Activated T-helper 1 cell treated with Interleukin-2 at 50 U/mL for 16 hours (primary cell): Measurements from ENCODE around the gene LRRC32.
"Not testable (repeated sequence)": the region's sequence is repeated elsewhere in the genome, so short reads cannot be mapped to it uniquely, and the experiment has no call there.

Source experiments
- DNase-seq: peaks from one replicate; pipeline ENCODE4 v3.0.0-alpha.2; 2020; ENCODE audit warnings: low read depth

LRRC32 gene

DNA sequence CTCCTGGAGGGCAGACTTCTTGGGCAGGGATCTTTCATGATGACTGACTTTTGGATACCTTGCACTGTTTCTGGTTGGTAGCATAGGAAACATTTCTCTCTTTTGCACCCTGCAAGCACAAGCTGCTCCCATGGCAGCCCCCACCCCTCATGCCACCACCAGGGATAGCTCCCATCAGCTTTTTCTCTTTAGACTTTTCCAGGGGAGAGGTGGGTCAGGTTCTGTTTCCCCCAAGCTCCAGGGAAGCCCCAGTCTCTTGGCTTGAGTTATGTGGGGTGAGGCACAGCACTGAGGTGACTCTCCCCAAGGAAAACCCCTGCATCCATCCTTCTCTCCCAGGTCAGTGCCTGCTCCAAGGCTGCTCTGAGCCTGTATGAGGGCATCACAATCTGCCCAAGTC is 22.5 kb downstream of the LRRC32 start:
- DNase-seq, result no peak

DNA sequence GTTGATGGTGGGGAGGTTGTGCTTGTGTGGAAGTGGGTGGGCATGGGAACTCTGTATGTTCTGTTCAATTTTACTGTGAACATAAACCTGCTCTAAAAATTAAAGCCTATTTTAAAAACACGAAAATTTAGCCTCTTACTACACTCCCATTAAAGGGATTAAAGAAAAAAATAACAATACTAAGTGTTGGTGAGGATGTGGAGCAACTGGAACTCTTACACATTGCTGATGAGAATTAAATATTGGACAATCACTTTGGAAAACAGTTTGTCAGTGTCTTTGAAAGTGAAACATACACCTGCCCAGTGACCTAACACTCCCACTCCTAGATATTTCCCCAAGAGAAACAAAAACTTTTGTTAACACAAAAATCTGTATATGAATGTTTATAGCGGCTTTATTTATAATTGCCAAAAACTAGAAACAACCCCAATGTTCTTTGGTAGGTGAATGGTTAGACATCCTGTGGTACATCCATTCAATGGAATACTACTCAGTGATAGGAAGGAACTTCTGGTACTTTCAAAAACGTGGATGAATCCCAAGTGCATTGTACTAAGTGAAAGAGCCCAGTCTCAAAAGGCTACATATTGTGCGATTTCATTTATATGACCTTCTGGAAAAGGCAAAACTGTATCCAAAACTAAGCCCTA is 23.5 kb downstream of the LRRC32 start:
- DNase-seq, result no peak

DNA sequence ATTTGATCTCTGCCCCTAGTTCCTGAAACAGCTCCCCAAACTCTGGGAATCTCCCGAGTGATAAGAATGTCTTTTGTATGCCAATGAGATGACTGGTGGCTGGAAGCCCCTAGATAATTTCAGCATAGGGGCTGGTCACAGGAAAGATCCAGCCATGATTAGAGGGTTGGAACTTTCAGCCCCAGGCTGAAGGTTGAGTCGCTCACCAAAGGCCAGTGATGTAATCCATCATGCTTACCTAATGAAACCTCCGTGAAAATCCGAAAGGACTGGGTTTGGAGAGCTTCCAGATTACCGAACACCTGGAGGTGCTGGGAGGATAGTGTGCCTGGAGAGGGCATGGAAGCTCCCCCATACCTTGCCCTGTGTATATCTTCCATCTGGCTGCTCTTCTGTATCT is 26.0 kb downstream of the LRRC32 start:
- no peak for DNase-seq

DNA sequence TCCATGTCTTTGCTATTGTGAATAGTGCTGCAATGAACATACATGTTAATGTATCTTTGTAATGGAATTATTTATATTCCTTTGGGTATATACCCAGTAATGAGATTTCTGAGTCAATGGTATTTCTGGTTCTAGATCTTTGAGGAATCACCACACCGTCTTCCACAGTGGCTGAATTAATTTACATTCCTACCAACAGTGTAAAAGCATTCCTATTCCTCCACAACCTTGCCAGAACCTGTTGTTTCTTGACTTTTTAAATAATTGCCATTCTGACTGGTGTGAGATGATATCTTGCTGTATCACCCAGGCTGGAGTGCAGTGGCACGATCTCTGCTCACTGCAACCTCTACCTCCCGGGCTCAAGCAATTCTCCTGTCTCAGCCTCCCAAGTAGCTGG is 26.8 kb downstream of the LRRC32 start:
- DNase-seq, result not testable (repeated sequence)

DNA sequence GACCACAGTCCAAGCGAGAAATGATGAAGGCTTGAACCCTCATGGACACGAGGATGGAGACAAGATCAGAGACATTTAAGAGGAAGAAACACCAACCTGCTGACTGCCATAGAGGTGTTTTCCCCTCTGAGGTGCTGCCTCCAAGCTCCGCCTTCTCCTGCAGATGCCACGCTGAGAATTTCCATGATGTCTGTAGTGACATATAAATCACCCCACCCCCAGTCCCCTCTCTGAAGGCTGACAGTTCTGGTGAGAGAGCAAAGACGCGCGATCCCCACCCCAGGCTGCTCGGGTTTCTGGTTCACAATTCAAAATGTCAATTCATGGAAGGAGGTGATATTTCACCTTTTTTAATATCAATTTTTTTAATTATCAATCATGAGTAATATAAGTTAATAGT is 28.2 kb downstream of the LRRC32 start:
- DNase-seq, result no peak

DNA sequence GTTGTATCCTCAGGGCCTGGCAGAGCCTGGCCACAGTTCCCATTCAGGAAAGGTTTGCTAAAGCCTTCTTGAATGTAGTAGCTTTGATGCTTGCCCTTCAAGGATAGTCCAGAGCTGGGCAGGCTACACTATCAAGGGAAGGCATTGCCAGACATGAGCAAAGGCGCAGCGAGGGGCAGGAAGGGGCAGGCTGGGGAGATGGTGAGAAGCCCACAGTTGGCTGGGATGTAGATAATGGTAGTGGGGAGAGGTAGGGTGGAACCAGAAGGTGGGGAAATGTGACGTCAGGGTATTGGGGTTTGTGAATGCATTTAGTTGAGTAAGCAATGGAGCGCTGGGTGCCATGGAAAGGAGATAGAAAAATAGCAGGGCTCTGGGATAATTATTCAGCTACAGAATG is 28.6 kb downstream of the LRRC32 start:
- no peak for DNase-seq

DNA sequence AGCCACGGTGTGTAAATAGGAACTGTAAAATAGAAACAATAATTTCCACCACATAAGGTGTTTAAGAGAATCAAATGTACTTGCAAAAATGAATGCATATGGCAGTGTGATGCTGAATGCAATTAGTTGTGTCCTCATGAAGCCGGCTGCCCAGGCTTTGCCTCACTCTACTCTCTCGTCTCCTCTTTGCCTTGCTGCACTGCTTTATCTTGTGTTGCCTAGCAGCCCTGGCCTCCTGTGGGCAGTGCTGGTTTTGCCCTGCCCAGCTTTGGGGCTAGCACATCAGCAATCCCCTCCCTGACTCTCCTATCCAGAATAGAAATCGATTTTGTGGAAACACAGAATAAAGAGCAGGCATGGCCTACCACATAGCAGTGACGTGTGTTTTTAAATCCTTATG is 30.0 kb downstream of the LRRC32 start:
- DNase-seq, result no peak

DNA sequence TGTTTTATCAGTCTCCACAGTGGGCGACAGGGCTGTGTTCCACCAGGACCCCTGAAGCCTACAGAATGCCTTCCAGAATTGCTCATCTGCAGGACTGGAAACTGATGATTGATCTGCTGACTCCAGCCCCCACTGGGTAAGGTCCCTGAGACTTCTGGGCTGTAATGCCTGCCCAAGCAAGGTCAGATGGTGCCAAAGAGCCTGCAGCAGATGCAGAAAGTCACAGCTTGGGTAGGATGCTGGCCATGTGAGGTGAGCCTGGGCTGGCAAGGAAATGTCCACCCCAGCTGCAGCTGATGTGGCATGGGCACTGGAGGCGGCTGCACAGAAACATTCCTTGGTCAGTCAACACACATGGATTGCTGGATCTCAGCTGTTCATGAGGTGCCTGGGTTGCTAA is 30.9 kb downstream of the LRRC32 start:
- no peak for DNase-seq

DNA sequence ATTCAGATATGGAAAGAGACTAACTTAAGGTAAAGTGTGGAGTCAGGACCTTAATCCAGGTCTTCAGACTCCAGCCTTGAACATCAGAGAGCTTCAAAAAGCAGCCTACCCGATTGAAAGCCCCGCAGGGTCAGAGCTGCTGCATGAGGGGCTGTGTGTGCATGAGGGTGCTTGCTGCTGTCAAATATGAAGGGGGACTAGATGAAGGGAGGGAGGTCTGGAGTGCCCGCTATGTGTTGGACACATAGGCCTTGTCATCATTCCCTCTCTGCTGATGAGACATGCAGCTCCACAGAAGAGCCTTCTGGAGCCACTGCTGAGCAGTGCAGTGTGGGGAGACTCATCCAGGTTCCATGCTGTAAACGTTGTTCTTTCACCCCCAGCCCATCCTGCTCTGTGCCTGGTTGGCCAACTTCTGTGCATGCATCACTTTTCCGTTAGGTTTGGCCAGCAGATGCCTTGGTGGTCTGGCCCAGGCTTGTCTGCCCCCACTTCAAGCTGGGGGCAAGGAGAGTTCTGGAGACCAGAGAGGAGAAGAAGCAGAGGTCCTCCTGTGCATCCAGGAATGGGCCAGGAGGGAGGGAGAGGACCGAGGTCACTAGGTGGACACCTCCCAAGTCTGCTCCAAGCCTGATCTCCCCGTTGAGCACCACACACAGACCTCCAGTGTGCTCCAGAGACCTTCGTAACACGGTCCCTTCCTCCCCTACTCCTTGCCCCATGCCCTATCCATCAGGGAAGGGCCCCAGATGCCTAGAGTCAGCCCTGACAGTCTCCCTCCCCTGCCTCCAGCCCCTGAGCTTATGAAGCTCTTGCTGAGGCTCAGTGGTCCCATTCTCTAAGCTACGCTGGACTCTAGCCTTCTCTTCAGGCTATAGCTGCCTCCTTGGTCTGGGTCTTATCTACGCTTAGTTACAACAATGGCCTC is 32.0 kb downstream of the LRRC32 start:
- no peak for DNase-seq

DNA sequence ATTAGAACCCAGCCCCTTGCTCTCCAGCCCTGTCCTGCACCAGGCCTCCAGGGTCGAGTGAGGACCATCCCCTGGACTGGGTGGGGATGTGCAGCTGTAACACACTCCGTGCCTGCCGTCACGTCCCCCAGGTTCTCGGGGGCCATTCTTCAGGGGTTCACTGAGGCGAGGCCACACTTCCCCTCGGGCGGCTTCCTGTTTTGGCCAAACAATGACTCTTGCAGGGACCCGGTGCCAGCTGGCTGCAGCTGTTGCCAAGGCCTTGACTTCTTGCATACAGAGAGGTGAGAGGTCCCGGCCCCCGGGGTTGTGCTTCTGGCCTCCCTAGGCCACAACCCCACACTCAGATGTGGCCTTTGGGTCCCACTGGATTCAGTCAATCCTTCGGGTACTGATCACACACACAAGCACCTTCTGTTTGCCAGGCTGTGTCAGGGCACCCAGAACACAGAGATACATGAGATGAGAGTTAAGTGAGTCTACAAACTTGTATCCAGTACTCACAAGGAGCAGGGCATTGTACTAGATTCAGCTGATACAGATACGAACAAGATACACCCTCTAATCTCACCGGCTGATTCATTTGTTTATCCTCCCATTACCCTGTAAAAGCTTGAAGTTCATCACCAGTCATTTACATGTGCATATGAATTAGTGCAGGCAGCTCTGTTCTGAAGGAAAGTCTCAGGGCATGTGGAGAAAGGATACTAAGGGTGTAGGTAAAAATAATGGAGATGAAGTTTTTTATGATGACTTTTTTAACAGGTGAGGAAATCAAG is 32.9 kb downstream of the LRRC32 start:
- no peak for DNase-seq

DNA sequence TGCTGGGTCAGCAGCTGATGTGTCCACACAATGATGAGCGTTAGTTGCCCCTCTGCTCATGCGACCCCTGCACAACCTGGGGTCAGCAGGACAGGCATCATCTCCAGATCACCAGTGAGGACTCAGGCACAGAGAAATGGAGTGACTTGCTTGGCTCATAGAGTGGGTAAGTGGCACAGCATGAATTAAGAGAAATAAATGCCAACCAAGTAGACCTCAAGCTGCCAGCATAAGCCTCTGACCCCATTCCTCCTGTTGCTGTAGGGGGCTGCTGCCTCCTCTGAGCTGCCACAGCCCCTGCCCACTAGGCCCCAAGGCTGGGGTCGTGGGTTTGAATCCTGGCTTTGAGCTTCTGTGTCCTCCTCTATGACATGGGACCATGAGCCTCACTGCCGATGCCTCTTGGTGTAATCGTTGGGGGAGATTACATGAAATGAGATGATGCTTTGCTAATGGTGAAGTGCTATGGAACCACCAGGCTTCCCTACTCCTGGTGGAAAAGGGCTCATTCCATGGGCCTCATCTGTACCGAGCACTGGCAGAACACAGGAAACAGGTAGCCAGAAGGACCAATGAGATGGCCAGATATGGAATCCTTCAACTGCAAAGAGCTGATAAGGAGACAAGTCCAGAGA is 33.6 kb downstream of the LRRC32 start:
- no peak for DNase-seq

DNA sequence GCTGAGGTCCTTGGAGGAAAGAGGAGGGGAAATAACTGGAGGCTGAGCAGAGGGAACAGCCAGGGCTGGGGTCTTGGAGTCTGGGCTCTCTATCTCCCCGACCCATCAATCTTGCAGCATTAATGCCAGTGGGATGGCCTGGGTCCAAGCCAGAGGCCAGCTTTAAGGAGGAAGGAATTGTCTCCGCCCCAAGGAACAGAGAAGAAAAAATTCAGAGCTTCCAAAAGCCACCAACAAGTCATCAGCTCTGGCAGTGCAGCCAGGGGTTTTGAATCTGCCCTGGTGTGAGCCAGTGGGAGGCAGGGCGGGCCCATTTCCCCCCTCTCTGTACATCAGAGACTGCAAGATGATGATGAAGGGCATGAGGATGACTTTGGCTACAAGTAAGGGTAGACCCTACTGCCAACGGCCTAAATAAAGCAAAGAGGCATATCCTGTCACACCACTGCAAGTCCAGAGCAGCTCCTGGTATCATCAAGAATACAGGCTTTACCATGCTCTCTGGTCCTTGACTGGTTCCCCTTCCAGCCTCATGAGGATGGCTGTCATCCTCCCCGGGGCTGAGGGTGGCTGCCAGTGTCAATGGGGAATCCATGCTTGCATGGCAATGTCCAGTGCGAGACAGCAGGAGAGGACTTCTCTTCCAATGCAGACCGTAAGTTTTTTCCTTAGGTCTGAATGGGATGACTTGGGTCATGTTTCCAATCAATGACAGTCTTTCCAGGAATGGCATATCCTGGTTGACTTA is 34.4 kb downstream of the LRRC32 start:
- DNase-seq, result no peak

DNA sequence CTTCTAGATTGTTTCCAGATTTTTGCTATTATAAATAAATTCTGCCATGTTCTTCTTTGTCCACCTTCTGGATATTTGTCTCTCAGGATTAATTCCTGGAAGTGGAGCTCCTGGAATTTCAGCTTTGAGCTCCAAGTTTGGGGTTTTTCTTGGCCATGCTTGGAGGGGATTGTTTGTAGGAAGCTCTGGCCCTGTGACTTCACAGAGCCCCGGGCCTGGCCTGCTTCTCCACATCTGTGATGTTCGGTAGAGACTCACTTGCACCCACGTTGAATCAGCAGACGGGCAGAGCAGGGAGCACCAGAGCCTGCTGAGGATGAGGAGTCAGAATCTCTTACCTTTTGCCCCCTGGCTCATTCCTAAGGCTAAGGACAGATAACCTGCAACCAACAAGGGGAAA is 35.7 kb downstream of the LRRC32 start:
- DNase-seq, result no peak

DNA sequence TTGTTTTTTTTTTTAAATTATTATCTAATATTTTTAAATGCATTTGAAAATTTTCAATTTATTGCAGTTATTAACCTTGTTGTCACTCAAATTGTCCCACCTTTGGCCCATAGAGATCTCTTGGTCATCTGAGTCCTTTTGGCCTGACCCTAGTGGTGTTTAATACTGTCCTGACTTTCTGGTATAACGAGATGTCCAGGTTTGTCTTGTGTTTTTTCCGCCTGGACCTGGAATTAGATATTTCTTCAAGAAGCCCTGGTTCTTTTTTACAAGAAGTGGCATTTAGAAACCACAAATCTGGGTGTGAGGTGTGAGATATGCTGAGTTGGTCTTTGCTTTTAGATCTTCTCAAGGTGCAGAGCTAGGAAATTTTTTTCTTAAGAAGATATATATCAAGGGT is 38.1 kb downstream of the LRRC32 start:
- DNase-seq, result no peak

DNA sequence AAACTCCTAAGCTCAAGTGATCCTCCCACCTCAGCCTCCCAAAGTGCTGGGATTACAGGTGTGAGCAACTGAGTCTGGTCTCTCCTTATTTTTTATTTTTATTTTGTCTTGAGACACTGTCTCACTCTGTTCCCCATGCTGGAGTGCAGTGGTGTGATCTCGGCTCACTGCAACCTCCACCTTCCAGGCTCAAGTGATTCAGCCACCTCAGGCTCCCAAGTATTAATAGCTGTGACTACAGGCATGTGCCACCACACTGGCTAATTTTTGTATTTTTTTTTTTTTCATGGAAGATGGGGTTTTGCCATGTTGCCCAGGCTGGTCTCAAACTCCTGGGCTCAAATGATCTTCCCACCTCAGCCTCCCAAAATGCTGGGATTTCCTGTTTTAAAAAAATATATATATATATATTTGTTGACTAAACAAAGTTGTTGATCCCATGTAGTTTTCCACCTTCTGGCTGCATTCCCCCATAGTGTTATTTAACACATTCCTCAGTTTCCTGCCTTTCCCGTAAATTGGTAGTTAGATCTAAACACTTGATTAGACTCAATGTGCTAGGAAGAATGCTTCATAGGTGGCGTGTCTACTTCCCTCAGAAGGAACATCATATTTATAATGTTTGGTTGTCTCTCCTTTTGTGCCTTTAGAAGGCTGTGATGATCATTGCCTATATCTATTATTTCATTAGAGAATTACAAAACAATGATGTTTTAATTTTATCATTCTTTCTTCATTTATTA is 38.8 kb downstream of the LRRC32 start:
- DNase-seq, result no peak

DNA sequence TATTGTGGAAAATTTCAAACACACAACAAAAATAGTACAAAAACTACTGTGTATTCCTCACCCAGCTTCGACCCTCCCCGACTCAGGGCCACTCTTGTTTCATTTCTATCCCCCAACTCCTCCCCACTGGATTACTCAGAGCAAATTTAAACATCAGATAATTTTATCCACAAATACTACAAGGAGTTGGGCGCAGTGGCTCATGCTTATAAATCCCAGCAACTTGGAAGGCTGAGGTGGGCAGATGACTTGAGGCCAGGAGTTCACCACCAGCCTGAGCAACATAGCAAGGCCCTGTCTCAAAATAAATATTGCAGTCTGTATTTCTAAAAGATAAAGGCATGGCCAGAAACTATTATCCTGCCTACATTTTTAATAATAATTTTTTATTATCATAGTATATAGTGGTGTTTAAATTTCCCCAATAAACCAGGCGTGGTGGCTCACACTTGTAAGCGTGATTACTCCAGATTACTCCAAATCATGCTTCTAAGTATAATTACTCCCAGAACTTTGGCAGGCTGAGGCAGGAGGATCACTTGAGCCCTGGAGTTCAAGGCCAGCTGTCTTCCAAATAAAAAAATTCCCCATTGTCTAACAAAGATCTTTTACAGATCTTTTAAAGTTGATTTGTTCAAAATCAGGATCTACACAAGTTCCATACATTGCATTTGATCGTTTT is 39.8 kb downstream of the LRRC32 start:
- DNase-seq, result no peak

DNA sequence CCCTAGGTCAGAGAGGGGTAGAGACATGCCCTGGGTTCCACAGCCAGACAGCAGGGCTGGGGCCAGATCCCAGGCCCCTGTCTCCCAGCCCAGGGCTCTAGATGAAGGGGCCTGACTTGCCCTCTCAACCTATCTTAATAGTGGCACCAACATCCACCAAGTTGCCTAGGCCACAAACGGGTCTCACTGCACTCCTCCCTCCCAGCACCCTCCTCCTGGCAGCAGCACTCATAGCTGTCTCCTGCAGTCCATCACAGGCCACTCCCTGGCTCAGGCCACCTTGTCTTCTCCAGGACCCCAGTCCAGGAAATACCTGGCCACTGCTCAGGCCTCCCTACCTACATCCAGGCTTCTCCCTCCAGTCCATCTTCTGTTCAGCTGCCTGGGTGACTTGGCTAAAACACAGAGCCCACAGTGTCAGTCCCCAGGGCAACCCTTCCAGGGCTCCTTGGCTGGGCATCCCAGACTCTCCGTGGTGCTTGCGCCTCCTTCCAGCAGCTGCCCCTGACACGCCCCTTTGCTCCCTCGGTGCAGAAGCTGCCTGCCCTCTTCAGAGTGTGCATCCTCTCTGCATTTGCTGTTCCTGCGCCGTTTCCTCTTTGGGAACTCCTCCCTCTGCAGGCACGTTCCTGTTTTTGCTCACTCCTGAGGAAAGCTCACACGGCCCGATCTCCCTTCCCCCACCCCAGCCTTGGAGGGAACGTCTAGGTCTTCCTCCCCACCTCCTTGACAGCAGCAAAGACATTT is 40.5 kb downstream of the LRRC32 start:
- no peak for DNase-seq

DNA sequence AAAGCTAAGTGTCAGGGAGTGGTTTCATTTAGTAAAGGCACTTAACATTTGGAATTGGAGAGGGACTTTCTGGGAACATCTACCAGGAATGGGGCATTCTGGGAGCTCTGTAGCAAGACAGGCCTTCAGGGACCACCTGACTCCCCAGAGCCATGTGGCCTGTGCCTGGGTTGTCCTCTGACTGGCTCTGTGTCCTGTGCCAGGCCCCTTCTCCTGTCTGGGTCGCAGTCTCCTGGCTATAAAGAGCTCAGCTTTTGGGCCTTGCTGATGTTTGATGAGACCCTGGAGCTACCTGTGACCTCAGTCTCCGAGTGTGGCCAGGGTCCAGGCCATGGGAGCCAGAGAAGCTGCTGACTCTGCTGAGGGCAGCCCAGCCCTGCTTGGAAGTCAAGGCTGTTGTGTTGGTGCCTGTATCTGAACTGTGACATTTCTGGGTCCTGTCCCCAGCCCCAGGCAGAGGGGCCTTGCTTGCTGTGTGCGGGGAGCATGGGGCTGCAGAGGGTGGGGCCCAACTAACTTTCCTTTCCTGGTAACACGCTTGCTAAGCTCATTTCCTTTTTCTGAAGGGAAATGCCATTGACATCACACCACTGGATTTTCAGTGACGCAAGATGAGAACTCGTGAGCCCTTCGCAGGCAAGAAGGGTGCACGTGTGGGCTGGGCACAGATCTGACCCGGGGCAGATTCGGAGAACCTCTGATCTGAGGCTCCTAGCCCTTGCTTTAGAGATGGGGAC is 41.3 kb downstream of the LRRC32 start:
- no peak for DNase-seq

DNA sequence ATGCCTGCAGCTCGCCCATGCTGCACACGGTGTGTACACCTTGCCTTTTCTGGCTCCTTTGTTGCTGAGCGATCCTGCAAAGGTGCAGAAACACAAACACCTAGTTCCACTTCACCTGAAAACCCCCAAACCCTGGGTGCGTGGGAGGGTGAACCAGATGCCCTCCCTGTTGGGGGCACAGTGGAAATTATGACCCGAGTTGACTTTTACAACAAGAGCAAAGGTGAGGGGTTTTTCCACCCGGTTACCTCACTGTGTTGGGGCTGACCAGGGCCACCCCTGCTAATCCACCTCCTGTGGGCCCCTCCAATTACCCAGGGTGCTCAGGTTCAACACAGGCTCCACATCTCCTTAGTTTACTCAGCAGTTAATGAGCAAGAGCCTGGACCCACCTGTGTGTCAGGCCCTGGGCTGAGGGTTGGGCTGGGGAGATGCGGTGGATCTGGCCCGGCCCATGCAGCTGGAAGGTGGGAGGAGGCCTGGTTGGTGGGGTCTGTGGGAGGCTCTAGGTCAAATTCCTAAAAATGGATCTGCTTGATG is 42.1 kb downstream of the LRRC32 start:
- no peak for DNase-seq
